Neural cell (in vitro differentiated cells): ENCODE data around the gene MMP25. TPM values are rescaled to one million over a fixed set of nuclear protein-coding genes. Genes with fewer than 3 reads are reported as not detected.

Experiments
- H2AFZ ChIP-seq: fragments of 200-600, 300-800 bp; sonication (generic), shearing (Covaris generic); 2 replicates; pipeline ENCODE4 v1.6.0; 2014; ENCODE audit warnings: low read depth, mild to moderate bottlenecking, antibody characterized with exemption, low read length, moderate library complexity
- H3F3A ChIP-seq: fragments of 200-600 bp; shearing (Covaris generic); 2 replicates; pipeline ENCODE4 v1.6.1; 2016; ENCODE audit warnings: mild to moderate bottlenecking, moderate library complexity, mixed read lengths, antibody characterized with exemption, low read length; ENCODE audit not compliant: insufficient read depth, poor library complexity, severe bottlenecking
- H3K27ac ChIP-seq: fragments of 200-600, 300-800 bp; sonication (generic), shearing (Covaris generic); 2 replicates; pipeline ENCODE4 v1.5.1; 2014; ENCODE audit warnings: mild to moderate bottlenecking, low read length, moderate library complexity
- H3K27me3 ChIP-seq: fragments of 300-800, 200-600 bp; sonication (generic), shearing (Covaris generic); 2 replicates; pipeline ENCODE4 v1.6.0; 2014; ENCODE audit warnings: mild to moderate bottlenecking, low read depth, low read length, moderate library complexity; ENCODE audit not compliant: insufficient read depth
- H3K36me3 ChIP-seq: fragments of 300-800, 200-600 bp; sonication (generic), shearing (Covaris generic); 2 replicates; pipeline ENCODE4 v1.5.1; 2014; ENCODE audit warnings: mild to moderate bottlenecking, antibody characterized with exemption, low read length, moderate library complexity; ENCODE audit not compliant: insufficient read depth
- H3K4me2 ChIP-seq: fragments of 300-800, 200-600 bp; sonication (generic), shearing (Covaris generic); 2 replicates; pipeline ENCODE4 v1.6.0; 2014; ENCODE audit warnings: mild to moderate bottlenecking, low read length
- H3K4me3 ChIP-seq: fragments of 300-800, 200-600 bp; sonication (generic), shearing (Covaris generic); 2 replicates; pipeline ENCODE4 v1.5.1; 2014; ENCODE audit warnings: mild to moderate bottlenecking, low read length, moderate library complexity
- H3K79me2 ChIP-seq: fragments of 200-600 bp; shearing (Covaris generic); replicated peaks from 2 replicates; pipeline ENCODE4 v1.6.0; 2014; ENCODE audit warnings: mild to moderate bottlenecking, low read length, moderate library complexity; ENCODE audit not compliant: insufficient read depth
- H3K9ac ChIP-seq: fragments of 300-800, 200-600 bp; sonication (generic), shearing (Covaris generic); 2 replicates; pipeline ENCODE4 v1.6.1; 2016; ENCODE audit warnings: mild to moderate bottlenecking, low read length, mixed read lengths
- H3K9me2 ChIP-seq: fragments of 200-600 bp; shearing (Covaris generic); 2 replicates; pipeline ENCODE4 v1.6.1; 2016; ENCODE audit warnings: mild to moderate bottlenecking, low read length, mixed read lengths; ENCODE audit not compliant: insufficient read depth
- H3K9me3 ChIP-seq: fragments of 200-600, 300-800 bp; sonication (generic), shearing (Covaris generic); 2 replicates; pipeline ENCODE4 v1.6.1; 2016; ENCODE audit warnings: mild to moderate bottlenecking, mixed run types, low read length, moderate library complexity, mixed read lengths
- H4K20me1 ChIP-seq: fragments of 200-600 bp; shearing (Covaris generic); 2 replicates; pipeline ENCODE4 v1.6.1; 2016; ENCODE audit warnings: mild to moderate bottlenecking, mixed run types; ENCODE audit not compliant: insufficient read depth
- CTCF ChIP-seq: fragments of 450-650 bp; IDR thresholded peaks from 2 replicates; pipeline ENCODE4 v1.5.1; 2014; ENCODE audit warnings: antibody characterized with exemption, mild to moderate bottlenecking, moderate library complexity; ENCODE audit not compliant: poor library complexity, severe bottlenecking
- EP300 ChIP-seq: fragments of 450-650 bp; conservative IDR thresholded peaks from 2 replicates; pipeline ENCODE4 v1.6.1; 2014; ENCODE audit warnings: antibody characterized with exemption, mild to moderate bottlenecking, moderate library complexity; ENCODE audit not compliant: poor library complexity, severe bottlenecking
- EZH2 ChIP-seq: fragments of 200-600, 300-800 bp; shearing (Covaris generic), sonication (generic); IDR thresholded peaks from 2 replicates; pipeline ENCODE4 v1.6.1; 2014; ENCODE audit warnings: antibody characterized with exemption, low read length, borderline replicate concordance, mild to moderate bottlenecking; ENCODE audit not compliant: insufficient read depth, poor library complexity, severe bottlenecking
- MXI1 ChIP-seq: fragments of 450-650 bp; conservative IDR thresholded peaks from 2 replicates; pipeline ENCODE4 v1.6.1; 2014; ENCODE audit warnings: antibody characterized with exemption, mild to moderate bottlenecking; ENCODE audit not compliant: poor library complexity, severe bottlenecking
- POLR2AphosphoS5 ChIP-seq: IDR thresholded peaks from 2 replicates; pipeline ENCODE4 v1.6.1; 2012
- RAD21 ChIP-seq: fragments of 450-650 bp; conservative IDR thresholded peaks from 2 replicates; pipeline ENCODE4 v1.6.1; 2014; ENCODE audit warnings: antibody characterized with exemption, mild to moderate bottlenecking, moderate library complexity
- REST ChIP-seq: IDR thresholded peaks from 2 replicates; pipeline ENCODE4 v1.6.1; 2012; ENCODE audit warnings: borderline replicate concordance
- SMC3 ChIP-seq: fragments of 450-650 bp; conservative IDR thresholded peaks from 2 replicates; pipeline ENCODE4 v1.6.1; 2014; ENCODE audit warnings: antibody characterized with exemption, mild to moderate bottlenecking, moderate library complexity; ENCODE audit not compliant: poor library complexity
- TAF1 ChIP-seq: IDR thresholded peaks from 2 replicates; pipeline ENCODE4 v1.6.1; 2012; ENCODE audit warnings: low read depth
- polyA plus RNA-seq: library from polyadenylated mRNA; depleted of rRNA; stranded (reverse); fragments of >200 nt; gene quantifications from 2 replicates; pipeline ENCODE4 v1.2.3, GENCODE V29; 2014

Gene MMP25
- polyA plus RNA-seq, 1 donor from 2014 or later: not detected

- peaks cover 32% of the 10 kb centered on the region for H3K27me3 ChIP-seq
- H3K27ac ChIP-seq: no peak overlapping the region
- no peak overlapping the region for H3K4me2 ChIP-seq
- no peak for TF ChIP-seq TAF1
- TF ChIP-seq POLR2AphosphoS5: no peak
- no peak for TF ChIP-seq RAD21
- TF ChIP-seq SMC3: no peak
- TF ChIP-seq REST: no peak
- no peak for TF ChIP-seq MXI1
- TF ChIP-seq CTCF: no peak
- no peak for TF ChIP-seq EP300
- no peak for TF ChIP-seq EZH2
- no peak overlapping the region for H3K4me3 ChIP-seq
- H2AFZ ChIP-seq: no peak overlapping the region
- no peaks in the 10 kb centered on the region for H3K79me2 ChIP-seq
- no peaks in the 10 kb centered on the region for H4K20me1 ChIP-seq
- H3K9ac ChIP-seq: no peak overlapping the region
- no peaks in the 10 kb centered on the region for H3K9me3 ChIP-seq
- H3F3A ChIP-seq: no peaks in the 10 kb centered on the region
- H3K36me3 ChIP-seq: no peaks in the 10 kb centered on the region
- no peaks in the 10 kb centered on the region for H3K9me2 ChIP-seq
Measured at GRCh38 chr16:3101841-3102470, 55.6 kb downstream of the MMP25 start.

GRCh38 chr16:3106205-3106928, 60.0 kb downstream of the MMP25 start:
- no peaks in the 10 kb centered on the region for H3K79me2 ChIP-seq
- no peaks in the 10 kb centered on the region for H3K9me3 ChIP-seq
- peak overlapping the region; percentile 83 for H3K4me3 ChIP-seq
- no peaks in the 10 kb centered on the region for H3K36me3 ChIP-seq
- peak overlapping the region; percentile 66 for H3K27ac ChIP-seq
- peak; percentile 9 for TF ChIP-seq RAD21
- TF ChIP-seq MXI1: peak; percentile 51
- TF ChIP-seq REST: peak; percentile 85
- TF ChIP-seq TAF1: peak; percentile 88
- TF ChIP-seq POLR2AphosphoS5: peak; percentile 79
- TF ChIP-seq EP300: no peak
- no peak for TF ChIP-seq EZH2
- TF ChIP-seq CTCF: no peak
- H2AFZ ChIP-seq: peak overlapping the region; percentile 87
- H3K27me3 ChIP-seq: no peaks in the 10 kb centered on the region
- H3K4me2 ChIP-seq: peak overlapping the region; percentile 76
- peak overlapping the region; percentile 83 for H3K9ac ChIP-seq
- no peaks in the 10 kb centered on the region for H4K20me1 ChIP-seq
- H3K9me2 ChIP-seq: no peaks in the 10 kb centered on the region
- no peaks in the 10 kb centered on the region for H3F3A ChIP-seq
